Forelimb muscle (tissue), 1 donor: ENCODE measurements around the gene ZNF79. TPM values are rescaled to one million over a fixed set of nuclear protein-coding genes. Genes with fewer than 3 reads are reported as not detected.
"Not testable (repeated sequence)": the region's sequence is repeated elsewhere in the genome, so short reads cannot be mapped to it uniquely, and the experiment has no call there.

Source experiments
- DNase-seq: peaks from one replicate; pipeline ENCODE4 v3.0.0-alpha.2; 2013; ENCODE audit warnings: low read depth
- polyA plus RNA-seq: library from polyadenylated mRNA; unstranded; fragments of 120-200 nt; gene quantifications from one replicate; pipeline ENCODE4 v1.2.1, GENCODE V29; 2013; ENCODE audit not compliant: insufficient read length

The ZNF79 gene
- polyA plus RNA-seq, 1 donor, result 4.3 TPM

DNA sequence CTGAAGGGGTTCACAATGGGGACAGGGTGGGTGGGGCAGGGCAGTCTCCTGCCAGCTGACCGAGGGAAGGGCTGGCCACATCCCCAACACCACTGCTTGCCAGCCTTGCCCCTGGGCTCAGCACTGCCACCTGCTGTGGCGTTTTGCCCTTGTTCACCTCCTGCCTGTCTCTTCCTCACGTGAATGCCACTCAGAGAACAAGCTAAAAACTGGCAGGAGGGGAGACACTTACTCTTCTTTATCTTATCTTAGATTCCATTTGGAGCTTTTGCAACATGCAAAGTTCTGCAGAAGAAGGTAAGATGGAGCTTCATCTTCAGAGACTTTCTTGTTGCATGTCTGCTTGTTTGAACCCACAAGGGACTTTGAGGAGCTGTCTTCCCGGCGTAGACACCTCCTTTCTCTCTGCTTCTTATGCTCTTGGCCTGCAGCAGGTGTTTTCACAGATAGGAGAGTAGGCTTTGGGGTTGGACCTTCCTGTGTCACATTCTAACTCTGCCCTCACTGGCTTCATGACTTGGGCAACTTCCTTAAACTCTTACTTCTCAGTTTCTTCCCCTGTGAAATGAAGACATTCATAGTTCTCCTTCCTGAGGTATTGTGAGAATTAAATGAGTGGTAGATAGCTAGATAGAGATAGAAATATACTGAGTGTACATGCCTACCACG is 31.3 kb downstream of the ZNF79 start:
- DNase-seq, result no peak

- no peak for DNase-seq
Measured at GRCh38 chr9:127457191-127457878, 33.2 kb downstream of the ZNF79 start.

DNA sequence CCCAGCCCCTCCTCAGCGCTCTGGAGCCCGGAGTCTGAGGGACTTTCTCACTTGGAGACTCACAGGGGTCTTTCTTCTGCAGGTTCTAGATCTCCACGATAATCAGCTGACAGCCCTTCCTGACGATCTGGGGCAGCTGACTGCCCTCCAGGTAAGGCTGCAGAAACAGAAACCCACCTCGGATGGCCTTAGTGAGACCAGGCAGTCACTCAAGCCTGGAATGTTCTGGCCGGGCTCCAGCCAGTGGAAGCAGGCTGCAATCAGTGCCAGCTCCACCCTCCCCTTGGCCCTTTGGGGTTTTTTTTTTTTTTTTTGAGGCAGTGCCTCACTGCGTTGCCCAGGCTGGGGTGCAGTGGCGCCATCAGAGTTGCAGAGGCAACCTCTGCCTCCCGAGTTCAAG is 34.7 kb downstream of the ZNF79 start:
- no peak for DNase-seq

DNA sequence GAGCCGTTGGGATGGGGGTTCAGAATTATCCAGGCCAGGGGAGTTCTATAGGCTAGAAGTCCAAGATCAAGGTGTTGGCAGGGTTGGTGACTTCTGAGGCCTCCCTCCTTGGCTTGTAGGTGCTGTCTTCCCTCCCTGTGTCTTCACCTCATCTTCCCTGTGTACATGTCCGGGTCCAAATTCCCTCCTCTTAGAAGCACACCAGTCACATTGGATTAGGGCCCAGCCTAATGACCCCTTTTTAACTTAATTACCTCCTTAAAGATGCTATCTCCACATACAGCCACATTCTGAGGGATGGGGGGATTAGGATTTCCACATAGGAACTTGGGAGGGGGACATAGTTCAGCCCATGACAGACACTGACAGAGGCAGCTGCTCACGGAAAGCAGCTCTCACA is 39.2 kb downstream of the ZNF79 start:
- no peak for DNase-seq

DNA sequence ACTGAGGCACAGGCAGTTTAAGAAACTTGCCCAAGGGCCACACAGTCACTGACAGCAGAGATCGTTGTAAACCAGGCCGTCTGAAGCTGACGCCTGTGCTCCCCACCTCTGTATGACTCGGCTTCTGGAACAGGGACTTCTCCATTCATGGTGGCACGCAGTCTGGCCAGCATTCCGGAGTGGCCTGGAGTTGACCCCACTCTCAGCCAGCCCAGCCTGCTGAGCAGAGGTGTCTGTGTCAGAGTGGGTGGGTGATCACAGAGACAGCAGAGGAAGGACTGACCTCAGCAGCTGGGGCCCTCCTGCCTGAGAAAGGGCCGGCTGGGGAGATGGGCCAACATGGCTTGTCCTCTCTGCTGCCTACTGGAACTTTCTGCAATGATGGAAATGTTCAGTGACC is 39.7 kb downstream of the ZNF79 start:
- no peak for DNase-seq

DNA sequence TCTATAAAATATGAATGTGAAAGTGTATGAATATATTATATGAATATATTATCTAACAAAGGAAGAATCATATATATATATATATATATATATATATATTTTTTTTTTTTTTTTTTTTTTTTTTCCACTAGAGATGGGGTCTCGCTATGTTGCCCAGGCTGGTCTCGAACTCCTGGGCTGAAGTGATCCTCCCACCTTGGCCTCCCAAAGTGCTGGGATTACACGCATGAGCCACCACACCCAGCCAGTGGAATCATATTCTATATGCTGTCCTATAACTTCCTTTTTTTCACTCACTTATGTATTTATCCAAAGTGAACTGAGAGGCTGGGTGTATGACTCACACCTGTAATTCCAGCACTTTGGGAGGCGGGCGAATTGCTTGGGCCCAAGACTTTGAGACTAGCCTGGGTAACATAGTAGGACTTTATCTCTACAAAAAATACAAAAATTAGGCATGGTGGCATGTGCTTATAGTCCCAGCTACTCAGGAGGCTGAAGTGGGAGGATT is 42.3 kb downstream of the ZNF79 start:
- DNase-seq, result not testable (repeated sequence)

DNA sequence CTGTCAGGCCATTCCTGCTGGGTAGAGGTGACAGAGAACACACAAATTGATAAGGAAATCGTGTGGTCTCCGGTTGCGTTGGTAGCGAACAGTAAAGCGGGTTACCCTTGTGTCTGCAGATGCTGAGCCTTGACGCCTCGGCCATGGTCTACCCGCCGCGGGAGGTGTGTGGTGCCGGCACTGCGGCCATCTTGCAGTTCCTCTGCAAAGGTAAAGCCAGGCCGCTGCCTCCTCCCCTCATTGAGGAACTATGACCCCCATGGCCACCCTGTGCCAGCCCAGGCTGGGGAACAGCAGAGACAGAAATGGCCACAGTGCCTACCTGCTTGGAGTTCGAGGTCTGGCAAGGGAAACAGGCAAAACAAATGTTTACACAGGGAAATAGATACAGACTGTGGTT is 43.4 kb downstream of the ZNF79 start:
- DNase-seq, result no peak

- DNase-seq, result no peak
Measured at GRCh38 chr9:127470662-127471061, 46.5 kb downstream of the ZNF79 start.

GRCh38 chr9:127473501-127473900 is 49.3 kb downstream of the ZNF79 start:
- no peak for DNase-seq

DNA sequence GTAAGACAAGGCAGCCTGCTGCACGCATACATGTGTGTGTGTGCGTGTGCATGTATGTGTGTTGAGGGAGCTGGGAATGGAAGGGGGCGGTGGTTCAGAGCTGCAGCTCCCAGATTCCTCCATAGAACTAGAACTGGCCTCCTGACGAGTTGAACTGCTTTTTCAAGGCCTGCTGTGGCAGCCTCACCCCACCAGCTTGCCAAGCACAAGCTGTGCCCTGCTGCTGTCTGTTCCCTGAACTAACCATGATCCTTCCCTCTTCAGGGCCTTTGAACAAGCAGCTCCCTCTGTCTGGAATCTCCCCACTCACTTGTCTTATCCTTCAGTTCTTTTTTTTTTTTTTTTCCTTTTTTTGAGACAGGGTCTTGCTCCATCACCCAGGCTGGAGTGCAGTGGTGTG is 49.8 kb downstream of the ZNF79 start:
- DNase-seq, result no peak

- no peak for DNase-seq
Measured at GRCh38 chr9:127474592-127474991, 50.4 kb downstream of the ZNF79 start.

- DNase-seq, result no peak
Measured at GRCh38 chr9:127479507-127480081, 55.4 kb downstream of the ZNF79 start.

DNA sequence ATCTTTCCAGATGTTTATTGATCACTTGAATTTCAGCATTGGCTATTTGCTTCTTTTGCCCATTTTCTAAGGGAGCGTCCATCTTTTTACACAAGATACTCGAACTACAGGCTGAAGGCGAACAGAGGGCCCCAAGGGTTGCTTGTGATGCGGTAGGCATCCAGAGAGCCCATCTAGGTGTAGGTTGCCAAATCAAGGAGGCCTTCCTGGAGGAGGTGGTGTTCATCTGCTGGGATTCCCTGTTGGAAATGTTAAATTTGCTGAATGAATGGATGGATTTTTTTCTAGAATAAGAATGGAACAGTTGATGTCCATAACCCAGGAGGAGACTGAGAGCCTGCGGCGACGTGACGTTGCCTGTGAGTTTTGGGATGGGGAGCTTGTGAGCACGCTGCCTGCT is 58.5 kb downstream of the ZNF79 start:
- no peak for DNase-seq

DNA sequence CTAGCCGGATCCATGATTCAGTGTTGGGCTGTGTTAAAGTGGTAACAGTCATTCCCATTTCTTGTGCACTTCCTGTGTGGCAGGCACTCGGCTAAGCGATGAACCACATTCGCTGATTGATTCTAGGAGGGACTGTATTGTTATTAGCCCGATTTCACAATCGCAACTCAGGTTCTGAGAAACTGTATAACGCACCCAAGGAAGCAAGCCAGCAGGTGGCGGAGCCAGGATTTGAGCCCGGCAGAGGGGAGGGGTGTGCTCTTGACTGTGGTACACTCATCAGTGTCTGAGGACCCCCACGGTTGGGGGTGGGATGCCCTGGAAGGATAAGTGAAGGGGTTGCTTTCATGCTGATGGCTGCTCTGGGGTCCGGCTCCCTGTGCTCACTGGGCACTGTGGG is 61.8 kb downstream of the ZNF79 start:
- no peak for DNase-seq

GRCh38 chr9:127488946-127489345 is 64.8 kb downstream of the ZNF79 start:
- no peak for DNase-seq

GRCh38 chr9:127489471-127490115 is 65.4 kb downstream of the ZNF79 start:
- DNase-seq, result no peak

- no peak for DNase-seq
Measured at GRCh38 chr9:127490535-127491230, 66.5 kb downstream of the ZNF79 start.

DNA sequence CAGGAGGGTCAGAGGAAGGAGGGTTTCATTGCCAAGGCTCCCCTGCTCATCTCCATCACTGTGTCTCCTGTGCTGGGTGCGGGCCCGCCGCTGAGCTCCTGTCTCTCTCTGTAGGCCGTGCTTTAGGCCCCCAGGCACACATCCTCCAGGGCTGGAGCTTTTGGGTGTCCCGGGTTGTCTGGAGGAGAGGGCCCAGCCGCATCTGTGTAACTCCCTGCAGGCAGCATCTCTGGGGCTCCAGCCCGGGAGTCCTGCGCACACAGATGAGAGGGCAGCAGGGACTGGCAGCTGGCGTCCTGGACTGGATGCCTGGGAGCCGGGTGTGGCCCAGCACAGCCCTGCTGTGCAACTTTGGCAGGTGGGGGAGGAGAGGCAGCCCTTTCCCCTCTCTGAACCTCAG is 67.3 kb downstream of the ZNF79 start:
- DNase-seq, result no peak

GRCh38 chr9:127492616-127493015 is 68.4 kb downstream of the ZNF79 start:
- DNase-seq, result no peak

DNA sequence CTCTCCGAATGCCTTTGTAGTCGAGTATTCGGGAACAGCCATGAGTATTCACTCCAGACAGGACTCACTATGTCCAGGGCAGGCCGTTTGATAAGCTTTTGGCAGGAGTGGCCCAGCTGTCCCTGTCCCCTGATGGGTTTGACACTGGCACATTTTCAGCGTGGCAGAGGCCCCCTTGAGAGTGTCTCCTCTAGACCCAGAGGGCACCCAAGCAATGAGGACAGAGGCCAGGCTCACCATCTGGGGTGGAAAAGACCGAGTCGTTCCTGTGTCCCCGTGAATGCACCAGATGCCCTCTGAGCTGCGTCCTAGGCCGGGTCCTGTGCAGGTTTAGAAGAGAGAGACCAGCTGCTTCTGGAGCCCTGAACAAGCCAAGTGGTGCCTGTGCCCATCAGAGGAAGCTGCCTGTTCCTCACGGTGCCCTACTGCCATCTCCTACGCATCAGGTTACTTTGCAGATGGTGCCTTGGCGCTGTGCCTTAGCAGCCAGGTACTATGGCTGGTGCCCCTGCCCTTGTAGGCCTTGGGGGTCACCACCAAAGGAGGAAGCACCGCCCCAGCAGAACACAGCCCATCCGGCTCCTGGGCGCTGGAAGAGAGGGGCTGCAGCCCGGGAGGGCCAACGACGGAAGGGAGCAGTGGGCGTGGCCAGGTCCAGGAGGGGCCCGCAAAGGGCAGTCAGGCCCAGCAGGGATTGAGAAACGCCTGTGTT is 69.6 kb downstream of the ZNF79 start:
- DNase-seq, result no peak

DNA sequence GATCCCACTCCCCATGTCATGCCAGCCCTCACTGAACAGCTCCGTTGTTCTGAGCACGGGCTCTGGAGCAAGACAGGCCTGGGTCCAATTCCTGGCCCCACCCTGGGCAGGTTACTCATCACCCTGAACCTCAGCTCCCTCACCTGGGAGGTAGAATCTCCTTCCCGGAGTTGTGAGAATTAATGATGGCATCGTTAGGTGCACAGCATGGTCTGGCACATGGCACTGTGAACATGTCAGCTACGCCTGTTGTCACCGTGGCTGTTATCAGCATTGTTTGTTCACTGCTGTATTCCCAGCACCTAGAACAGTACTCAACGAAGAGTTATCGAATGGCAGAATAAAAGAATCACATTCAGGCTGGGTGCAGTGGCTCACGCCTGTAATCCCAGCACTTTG is 70.1 kb downstream of the ZNF79 start:
- no peak for DNase-seq
